Activated T-cell treated with anti-CD3 and anti-CD28 coated beads for 48 hours (primary cell): ENCODE measurements around the gene BABAM1.
"Not testable (repeated sequence)": the region's sequence is repeated elsewhere in the genome, so short reads cannot be mapped to it uniquely, and the experiment has no call there.

Experiments
- DNase-seq: peaks from one replicate; pipeline ENCODE4 v3.0.0-alpha.2; 2020; ENCODE audit warnings: low read depth

The BABAM1 gene

GRCh38 chr19:17275441-17276175 is 8.4 kb downstream of the BABAM1 start:
- no peak for DNase-seq

GRCh38 chr19:17279436-17279835 is 12.2 kb downstream of the BABAM1 start:
- no peak for DNase-seq

DNA sequence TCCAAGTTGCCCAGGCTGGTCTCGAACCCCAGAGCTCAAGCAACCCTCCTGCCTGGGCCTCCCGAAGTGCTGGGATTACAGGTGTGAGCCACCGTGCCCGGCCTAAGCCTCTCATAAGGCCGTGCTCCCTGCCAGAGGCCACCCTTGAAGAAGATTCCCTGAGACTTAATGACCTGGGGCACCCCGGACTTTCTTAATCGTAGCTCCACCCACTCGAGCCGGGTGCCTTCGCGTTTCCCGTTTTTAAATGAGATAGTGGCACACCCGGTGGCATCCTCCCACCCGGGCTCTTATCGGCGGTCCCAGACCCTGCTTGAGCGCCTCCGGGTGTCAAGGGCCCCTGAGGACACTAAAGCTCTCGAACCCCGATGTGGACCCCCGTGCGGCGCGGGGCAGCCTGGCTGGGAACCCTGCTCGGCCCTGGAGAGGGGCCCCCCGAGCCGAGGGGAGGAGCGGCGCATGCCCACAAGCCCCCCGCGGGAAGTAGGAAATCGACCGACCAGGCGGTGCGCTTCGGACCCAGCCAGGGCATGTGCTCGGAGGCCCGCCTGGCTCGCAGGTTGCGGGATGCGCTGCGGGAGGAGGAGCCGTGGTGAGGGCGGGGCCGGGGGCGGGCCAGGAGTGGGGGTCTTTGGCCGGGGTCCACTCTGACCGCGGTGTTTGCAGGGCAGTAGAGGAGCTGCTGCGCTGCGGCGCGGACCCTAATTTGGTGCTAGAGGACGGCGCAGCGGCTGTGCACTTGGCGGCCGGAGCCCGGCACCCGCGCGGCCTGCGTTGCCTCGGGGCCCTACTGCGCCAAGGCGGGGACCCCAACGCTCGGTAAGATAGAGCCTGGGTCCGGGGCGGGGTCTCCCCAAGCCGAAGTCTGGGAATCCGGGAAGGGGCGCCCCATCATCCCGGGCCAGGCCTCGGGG is 14.4 kb downstream of the BABAM1 start, which contains the start of gene ANKLE1:
TSS of gene ANKLE1 (plus strand) at position 511 of the 914 bp plus-strand sequence. CDS start at position 531, 20 bp downstream.
- DNase-seq, result peak; percentile 53

GRCh38 chr19:17282488-17283125 is 15.4 kb downstream of the BABAM1 start:
- peak; percentile 79 for DNase-seq

DNA sequence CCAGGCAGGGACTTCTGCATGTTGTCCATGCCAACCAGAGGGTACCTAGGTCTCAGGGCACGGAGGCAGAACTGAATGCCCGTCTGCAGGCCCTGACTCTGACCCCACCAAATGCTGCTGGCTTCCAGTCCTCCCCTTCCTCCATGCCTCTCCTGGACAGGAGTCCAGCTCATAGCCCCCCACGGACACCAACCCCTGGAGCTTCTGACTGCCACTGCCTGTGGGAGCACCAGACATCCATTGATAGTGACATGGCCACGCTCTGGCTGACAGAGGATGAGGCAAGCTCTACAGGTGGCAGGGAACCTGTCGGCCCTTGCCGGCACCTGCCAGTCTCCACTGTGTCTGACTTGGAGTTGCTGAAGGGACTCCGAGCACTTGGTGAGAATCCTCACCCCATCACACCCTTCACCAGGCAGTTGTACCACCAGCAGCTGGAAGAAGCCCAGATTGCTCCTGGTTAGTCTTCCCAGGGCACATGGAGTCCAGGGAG is 16.3 kb downstream of the BABAM1 start:
- no peak for DNase-seq

GRCh38 chr19:17285415-17286135 is 18.3 kb downstream of the BABAM1 start:
- DNase-seq, result no peak

- DNase-seq, result no peak
These were observed 19.0 kb downstream of the BABAM1 start for GRCh38 chr19:17286263-17286662.

DNA sequence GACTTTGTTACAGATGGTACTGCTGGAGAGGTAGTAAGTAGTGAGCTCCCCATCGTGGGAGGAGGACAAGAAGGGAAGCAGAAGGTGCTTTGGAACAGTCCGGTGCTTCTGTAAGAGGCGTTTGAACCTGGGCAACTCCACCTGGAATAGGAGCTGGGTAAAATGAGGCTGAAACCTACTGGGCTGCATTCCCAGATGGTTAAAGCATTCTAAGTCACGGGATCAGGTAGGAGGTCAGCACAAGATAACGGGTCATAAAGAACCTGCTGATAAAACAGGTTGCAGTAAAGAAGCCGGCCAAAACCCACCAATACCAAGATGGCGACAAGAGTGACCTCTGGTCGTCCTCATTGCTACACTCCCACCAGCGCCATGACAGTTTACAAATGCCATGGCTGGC is 19.5 kb downstream of the BABAM1 start:
- DNase-seq, result no peak

GRCh38 chr19:17289489-17289888 is 22.2 kb downstream of the BABAM1 start:
- peak; percentile 68 for DNase-seq

- peak; percentile 83 for DNase-seq
These were observed 25.2 kb downstream of the BABAM1 start for GRCh38 chr19:17292301-17293074.

- no peak for DNase-seq
These were observed 26.4 kb downstream of the BABAM1 start for GRCh38 chr19:17293605-17294004.

DNA sequence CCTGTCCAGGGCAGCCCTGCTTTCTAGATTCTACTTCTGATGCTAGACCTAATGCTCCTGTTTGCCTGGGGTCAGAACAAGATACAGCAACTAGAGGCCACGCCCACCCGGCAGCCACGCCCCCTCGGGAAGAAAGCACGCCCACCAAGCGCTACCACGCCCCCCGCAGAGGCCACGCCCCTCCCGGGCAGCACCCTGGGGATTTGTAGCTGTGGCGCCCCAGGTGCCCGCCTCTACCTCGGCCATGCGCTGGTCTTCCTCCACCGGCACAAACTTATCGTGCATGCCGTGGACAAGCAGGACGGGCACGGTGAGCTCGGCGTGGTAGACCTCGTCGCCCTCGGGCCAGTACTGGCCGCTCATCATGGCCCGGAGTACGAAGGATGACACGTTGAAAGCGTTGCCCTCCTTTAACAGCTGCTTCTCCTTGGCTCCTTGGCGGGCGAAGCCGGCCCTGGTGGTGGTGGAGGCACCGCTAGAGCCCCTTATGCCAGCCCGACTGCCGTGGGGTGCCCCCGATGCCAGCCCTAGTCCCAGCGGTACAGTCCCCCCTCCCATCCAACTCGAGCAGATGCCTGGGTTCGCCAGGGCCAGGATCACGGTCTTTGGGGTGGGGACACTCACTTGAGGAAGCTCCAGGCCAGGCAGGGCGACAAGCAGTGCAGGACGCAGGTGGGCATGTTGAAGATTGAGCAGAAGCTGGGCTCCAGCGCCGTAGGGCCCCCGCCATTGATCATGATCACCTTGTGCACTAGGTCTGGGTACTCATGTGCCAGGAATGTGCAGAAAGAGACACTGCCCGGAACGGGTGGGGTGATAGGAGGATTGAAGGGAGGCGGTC is 27.0 kb downstream of the BABAM1 start:
- peak; percentile 66 for DNase-seq

DNA sequence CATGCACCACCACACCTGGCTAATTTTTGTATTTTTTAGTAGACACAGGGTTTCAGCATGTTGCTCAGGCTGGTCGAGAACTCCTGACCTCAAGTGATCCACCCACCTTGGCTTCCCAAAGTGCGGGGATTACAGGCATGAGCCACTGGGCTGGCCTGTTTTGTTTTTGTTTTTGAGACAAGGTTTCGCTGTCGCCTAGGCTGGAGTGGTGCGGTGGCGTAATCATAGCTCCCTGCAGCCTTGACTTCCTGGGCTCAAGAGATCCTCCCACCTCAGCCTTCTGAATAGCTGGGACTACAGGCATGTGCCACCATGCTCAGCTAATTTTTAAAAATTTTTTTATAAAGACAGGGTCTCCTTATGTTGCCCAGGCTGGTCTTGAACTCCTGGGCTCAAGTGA is 28.3 kb downstream of the BABAM1 start:
- not testable (repeated sequence) for DNase-seq

GRCh38 chr19:17296273-17296672 is 29.0 kb downstream of the BABAM1 start:
- no peak for DNase-seq

DNA sequence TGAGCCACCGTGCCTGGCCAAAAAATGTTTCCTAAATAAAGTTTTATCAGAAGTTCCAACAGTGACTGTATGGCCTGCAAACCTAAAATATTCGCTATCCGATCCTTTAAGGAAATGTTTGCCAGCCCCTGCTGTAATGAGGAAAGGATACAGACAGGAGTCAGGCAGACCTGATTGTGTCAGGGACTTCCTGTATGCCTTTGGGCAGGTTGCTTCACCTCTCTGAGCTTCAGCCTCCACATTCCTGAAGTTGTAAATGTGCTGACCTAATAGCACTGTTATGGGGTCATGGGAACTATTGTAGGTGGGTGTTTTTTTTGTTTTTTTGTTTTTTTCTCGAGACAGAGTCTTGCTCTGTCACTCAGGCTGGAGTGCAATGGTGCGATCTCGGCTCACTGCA is 29.7 kb downstream of the BABAM1 start:
- DNase-seq, result no peak

- no peak for DNase-seq
These were observed 33.9 kb downstream of the BABAM1 start for GRCh38 chr19:17300992-17301619.

DNA sequence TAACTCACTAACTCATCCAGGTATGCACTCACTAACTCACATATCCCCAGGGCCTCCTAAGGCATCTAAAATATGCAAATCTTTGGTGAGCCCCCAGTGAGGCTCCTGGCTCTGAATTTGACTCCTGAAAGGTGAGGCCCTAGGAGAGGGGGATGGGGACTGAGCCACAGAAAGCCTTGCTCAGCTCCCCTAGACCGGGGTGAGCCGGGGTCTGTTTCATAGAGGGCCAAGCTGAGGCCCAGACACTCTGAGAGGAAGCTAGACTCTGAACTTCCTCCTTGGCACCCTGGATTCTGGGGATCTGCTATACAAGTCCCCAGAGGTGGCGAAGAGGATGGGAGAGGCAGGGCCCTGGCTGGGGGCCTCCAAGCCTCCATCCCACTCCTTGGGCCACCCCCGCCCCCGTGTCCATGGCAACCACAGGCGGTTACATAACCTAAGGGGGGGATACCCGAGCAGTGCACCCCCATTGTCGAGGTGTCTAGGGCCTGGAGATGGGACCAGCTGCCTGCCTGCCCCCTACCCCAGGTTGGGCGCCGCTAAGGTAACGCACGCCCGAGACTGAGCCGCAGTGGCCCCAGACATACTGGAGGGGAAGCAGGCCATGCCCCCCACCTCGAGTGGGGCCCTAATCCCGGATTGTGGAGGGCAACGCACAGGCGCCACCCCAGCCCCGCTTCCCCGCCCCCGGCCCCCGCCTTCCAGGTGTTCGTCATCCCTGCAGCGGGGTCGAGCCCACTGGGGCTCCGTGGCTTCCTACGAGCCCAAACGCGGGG is 35.3 kb downstream of the BABAM1 start:
- DNase-seq, result no peak

- DNase-seq, result peak; percentile 92
These were observed 36.1 kb downstream of the BABAM1 start, which contains the start of gene ABHD8 for GRCh38 chr19:17303167-17303939. Gene ABHD8 (minus strand): TSS chr19:17303425. CDS start chr19:17301616, 1,809 bp downstream.
